ENCODE data around the gene IL4.
"Not testable (repeated sequence)": the region's sequence is repeated elsewhere in the genome, so short reads cannot be mapped to it uniquely, and the experiment has no call there.

Gene IL4

DNA sequence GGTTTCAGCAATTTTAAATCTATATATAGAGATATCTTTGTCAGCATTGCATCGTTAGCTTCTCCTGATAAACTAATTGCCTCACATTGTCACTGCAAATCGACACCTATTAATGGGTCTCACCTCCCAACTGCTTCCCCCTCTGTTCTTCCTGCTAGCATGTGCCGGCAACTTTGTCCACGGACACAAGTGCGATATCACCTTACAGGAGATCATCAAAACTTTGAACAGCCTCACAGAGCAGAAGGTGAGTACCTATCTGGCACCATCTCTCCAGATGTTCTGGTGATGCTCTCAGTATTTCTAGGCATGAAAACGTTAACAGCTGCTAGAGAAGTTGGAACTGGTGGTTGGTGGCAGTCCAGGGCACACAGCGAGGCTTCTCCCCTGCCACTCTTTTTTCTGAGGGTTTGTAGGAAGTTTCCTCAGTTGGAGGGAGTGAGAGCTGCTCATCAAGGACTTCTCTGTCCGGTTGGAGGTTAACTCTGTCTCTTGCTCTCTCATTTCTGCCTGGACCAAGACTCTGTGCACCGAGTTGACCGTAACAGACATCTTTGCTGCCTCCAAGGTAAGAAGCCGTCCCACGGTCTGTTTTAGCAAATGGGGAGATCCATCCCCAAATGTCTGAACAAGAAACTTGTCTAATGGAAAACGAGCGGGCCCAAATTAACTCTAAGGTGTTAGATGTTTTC lies at the start of gene IL4:
TSS of gene IL4 (plus strand) at position 51 of the 692 bp plus-strand sequence. CDS start at position 113, 62 bp downstream.
- DNase-seq = no peak

DNA sequence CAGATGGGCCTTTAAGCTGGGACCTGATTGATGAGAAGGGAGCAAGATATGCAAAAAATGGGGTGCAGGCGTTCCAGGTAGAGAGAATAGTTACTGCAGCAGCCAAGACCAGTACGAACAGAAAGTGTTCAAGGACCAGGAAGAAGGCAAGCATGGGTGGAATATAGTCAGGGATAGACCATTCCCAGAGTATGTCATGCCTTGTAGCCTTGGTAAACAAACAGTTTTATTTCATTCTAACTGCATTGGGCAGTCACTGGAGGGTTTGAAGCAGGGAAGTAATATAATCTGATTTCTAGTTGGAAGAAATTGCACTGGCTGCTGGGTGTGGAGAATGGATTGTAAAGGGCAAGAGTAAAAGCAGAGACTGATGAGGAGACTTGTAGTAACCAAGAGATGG lies 46.3 kb upstream of the IL4 start:
- no peak for DNase-seq

- no peak for DNase-seq
These were observed 45.0 kb upstream of the IL4 start for GRCh38 chr5:132628814-132629213.

- DNase-seq = no peak
These were observed 44.4 kb upstream of the IL4 start for GRCh38 chr5:132629230-132629944.

DNA sequence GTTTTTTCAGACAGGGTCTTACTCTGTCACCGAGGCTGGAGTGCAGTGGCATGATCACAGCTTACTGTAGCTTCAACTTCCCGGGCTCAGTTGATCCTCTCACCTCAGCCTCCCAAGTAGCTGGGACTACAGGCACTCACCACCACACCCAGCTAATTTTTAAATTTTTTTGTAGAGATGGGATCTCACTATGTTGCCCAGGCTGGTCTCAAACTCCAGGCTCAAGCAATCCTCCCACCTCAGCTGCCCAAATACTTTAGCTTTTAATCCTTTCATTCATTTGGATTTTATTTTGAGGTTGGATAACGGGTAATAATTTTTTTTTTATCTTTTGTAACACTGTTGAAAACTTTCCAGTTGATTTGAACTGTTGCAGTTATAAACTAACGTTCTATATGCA lies 40.2 kb upstream of the IL4 start:
- not testable (repeated sequence) for DNase-seq

- DNase-seq = no peak
These were observed 37.9 kb upstream of the IL4 start for GRCh38 chr5:132635873-132636272.

DNA sequence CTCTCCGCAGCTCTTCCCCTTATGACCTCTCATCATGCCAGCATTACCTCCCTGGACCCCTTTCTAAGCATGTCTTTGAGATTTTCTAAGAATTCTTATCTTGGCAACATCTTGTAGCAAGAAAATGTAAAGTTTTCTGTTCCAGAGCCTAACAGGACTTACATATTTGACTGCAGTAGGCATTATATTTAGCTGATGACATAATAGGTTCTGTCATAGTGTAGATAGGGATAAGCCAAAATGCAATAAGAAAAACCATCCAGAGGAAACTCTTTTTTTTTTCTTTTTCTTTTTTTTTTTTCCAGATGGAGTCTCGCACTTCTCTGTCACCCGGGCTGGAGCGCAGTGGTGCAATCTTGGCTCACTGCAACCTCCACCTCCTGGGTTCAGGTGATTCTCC lies 36.5 kb upstream of the IL4 start:
- no peak for DNase-seq

DNA sequence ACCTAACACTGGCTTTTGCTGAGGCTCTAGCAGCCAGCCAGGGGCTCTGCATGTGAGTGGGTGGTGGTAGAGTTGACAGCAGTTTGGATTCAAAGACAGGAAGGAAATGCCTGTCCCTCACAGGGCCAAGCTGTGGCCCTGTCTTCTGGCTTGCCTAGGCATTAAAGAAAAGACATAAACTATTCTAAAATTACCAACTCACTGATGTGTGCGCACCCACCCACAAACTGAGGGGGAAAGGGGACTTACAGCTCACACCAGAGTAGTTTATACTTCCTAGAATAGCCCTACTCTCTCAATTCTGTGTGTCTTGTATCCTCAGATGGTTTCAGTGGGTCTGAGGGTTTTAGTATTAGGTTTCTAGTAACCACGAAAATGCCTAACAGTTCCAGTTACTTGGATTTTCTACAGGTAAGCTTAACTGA lies 34.1 kb upstream of the IL4 start:
- DNase-seq = no peak

DNA sequence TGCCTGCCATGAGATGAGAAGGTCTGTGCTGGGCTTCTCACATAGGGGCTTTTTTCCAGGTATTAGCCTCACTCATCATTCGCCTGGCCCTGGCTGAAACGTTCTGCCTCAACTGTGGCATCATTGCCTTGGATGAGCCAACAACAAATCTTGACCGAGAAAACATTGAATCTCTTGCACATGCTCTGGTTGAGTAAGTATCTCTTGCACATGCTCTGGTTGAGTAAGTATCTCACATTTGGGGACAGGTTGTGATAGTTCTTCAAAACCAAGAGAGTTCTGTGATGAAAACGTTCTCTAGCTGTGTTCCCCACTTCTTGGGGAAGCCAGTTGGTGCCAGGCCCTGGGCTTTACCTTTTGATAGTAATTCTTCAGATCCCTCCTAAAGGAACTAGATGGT lies 33.2 kb upstream of the IL4 start:
- DNase-seq = no peak

DNA sequence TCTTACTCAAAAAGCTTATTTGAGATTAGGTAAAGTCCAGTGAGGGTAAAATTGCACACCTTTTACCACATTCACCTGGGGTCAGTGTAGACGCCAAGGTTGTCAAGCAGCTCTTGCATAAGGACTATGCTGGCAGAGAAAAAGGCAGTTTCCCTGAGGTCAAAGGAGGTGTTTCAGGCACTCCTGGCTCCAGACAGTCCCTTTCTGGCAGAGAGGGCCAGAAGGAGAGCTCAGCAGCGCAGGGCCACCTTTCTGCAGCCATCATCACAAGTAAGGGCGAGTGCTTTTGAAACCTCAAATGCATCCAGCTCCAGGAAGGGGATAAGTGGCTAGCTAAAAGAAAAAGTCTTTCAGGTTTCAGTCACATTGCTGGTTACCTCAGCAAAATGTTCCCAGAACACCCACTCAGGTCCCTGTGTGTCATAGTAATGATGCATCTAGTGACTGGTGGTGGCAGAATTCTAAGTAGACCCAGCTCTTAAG lies 32.5 kb upstream of the IL4 start:
- DNase-seq = no peak

DNA sequence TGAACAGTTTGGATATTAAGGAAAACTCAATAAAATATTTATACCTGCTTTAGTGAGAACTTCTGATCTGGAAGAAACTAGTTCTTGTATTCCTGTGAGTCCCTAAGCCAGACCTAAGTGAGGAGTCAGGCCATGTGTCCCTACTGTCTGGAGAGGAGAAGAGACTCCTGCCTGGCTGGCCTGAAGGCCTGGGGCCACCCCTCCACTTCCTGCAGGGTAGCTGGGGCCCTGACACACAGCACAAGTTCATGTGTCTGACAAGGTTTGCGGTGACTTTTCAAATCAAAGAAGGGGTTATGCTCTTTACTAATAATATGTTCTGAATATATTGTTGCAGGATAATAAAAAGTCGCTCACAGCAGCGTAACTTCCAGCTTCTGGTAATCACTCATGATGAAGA lies 31.9 kb upstream of the IL4 start:
- DNase-seq = no peak

GRCh38 chr5:132644177-132644576 lies 29.6 kb upstream of the IL4 start:
- DNase-seq = no peak

DNA sequence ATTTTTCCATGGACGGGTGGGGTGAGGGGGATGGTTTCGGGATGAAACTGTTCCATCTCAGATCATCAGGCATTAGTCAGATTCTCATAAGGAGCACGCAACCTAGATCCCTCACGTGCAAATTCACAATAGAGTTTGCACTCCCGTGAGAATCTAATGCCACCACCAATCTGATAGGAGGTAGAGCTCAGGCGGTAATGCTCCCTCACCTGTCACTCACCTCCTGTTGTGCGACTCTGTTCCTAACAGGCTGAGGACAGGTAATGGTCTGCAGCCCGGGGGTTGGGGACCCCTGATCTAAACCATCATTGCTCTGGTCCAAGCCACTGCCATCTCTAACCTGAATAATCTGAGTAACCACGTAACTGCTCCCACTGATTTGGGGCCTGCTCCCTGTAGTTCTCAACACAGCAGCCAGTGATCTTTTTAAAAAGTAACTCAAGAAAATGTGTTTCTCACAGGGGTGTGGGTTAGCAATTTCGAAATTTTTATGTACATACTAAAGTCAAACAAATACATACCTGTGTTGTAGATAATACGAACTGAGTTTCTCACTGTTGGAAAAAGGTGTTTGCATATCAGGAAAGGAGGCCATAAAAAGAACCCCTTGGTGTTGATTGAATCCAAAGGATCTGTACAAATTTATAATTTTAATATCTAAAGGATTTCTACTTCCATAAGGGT lies 27.1 kb upstream of the IL4 start:
- no peak for DNase-seq

DNA sequence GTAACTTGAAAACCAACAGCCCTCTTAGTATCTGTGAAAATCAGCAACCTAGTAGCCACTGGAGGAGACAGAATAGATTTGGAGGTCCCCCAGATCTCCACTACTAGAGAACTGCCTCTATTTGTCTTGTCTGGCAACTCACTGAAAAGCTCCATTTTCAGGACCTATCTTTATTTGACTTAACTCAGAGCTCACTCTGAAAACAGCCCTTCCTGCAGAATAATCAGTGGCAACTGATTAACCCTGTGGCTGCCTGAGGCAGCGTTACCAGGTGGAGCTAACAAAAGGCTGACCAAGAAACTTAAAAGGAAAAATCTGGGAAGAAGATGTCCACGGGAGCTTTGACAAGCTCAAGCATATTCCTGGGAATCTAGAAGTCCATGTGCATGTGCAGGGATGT lies 26.3 kb upstream of the IL4 start:
- no peak for DNase-seq

DNA sequence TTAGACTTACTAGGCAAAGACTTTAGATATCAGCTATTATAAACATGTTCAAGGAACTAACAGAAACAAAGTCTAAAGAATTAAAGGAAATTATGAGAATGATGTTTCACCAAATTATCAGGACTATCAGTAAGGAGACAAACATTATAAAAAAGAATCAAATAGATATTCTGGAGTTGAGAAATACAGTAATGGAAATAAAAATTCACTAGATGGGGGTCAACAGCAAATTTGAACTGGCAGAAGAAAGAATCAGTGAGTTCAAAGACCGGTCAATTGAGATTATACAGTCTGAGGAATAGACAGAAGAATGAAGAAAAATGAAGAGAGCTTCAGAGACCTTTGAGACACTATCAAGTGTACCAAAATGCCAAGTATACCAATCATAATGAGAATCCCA lies 25.4 kb upstream of the IL4 start:
- no peak for DNase-seq

- no peak for DNase-seq
These were observed 21.8 kb upstream of the IL4 start for GRCh38 chr5:132651838-132652469.

- DNase-seq = no peak
These were observed 20.1 kb upstream of the IL4 start for GRCh38 chr5:132653716-132654115.

DNA sequence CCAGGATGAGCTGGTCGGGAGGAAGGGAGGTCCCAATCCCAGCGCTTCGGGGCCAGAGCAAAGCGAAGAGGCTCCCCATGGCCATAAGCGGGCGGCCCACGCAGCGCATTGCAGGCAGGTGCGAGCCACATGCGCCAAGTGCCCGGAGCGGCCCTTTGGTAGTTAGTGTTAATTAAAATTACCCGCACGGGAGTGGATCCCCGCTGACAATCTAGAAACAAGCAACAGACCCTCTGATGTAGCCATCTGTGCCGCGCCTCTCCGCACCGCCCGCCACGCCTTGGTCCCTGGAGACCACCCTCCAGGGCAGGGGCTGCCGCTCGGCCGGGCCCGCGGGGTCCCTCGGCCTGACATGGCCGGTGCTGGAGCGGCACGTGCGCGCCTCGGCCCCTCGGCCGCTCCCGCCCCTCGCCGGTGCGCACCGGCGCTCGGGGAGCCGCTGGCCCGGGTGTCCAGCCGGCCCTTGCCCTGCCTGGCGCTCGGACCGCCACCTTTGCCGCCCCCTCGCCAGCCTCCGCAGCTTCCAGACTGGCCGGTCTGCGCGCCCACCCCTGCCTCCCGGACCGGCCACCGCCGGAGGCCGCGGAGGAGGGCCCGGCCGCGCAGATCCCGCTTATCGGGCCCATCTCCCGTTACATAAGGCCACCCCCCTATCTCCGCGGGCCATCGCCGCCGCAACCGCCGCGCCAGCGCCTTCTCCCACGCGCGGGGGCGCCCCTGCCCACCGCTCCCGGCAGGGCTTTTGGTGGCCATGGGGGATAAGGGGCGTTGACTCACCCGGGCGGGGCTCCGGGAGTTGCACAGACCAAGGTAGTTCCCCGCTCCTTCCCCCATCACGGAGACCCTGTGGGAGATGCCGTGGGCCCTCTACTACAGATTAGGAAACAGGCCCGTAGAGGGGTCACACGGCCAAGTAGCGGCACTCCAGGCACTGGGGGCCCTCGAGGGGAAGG lies 17.7 kb upstream of the IL4 start:
- DNase-seq = no peak

DNA sequence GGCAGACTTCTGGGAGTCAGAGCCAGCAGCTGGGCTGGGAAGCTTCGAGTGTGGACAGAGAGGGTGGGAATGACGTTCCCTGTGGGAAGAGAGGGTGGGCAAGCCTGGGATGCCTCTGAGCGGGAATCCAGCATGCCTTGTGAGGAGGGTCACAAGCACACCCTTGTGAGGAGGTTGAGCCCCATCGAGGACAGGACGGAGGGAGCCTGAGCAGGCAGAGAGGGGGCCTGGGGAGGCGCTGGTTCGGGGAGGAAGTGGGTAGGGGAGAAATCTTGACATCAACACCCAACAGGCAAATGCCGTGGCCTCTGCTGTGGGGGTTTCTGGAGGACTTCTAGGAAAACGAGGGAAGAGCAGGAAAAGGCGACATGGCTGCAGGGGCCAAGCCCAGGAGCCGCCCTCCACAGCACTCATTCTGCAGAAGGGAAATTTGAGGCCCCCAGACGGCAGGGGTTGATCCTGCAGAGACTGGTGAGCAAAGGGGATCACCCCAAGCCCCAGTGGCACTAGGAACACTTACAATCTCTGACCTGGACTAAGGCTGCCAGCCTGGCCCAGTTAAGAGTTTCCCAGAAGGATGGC lies 16.9 kb upstream of the IL4 start:
- DNase-seq = no peak

DNA sequence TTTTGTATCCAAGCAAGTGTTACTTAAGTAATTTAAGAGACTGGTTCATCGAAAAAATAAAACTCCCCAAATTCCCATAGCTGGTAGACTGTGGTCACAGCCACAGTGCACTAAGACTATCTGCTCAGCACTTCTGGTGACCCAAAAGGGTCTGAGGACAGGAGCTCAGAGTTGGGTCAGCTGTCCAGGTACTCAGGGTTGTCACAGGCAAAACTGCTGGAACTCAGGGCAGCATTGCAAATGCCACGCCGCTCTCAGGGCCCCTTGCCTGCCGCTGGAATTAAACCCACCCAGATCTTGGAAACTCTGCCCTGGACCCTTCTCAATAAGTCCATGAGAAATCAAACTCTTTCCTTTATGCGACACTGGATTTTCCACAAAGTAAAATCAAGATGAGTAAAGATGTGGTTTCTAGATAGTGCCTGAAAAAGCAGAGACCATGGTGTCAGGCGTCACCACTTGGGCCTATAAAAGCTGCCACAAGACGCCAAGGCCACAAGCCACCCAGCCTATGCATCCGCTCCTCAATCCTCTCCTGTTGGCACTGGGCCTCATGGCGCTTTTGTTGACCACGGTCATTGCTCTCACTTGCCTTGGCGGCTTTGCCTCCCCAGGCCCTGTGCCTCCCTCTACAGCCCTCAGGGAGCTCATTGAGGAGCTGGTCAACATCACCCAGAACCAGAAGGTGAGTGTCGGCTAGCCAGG lies 16.0 kb upstream of the IL4 start, which contains the start of gene IL13:
TSS of gene IL13 (plus strand) at position 498 of the 705 bp plus-strand sequence. CDS start at position 512, 14 bp downstream.
- DNase-seq = no peak
